ES-I3 (cell line): ENCODE measurements around the gene DYNC1H1.

ENCODE experiments used
- H3K36me3 ChIP-seq: 2 replicates; pipeline ENCODE4 v1.6.1; 2013; ENCODE audit warnings: mild to moderate bottlenecking, low read length, control low read depth, moderate library complexity; ENCODE audit not compliant: insufficient read depth
- H3K4me1 ChIP-seq: 2 replicates; pipeline ENCODE4 v1.6.1; 2013; ENCODE audit warnings: mild to moderate bottlenecking, control low read depth, low read length; ENCODE audit not compliant: insufficient read depth
- H3K9ac ChIP-seq: 2 replicates; pipeline ENCODE4 v1.6.1; 2013; ENCODE audit warnings: low read depth, mild to moderate bottlenecking, low read length, moderate library complexity
- H3K9me3 ChIP-seq: 2 replicates; pipeline ENCODE4 v1.6.1; 2013; ENCODE audit warnings: mild to moderate bottlenecking, low read length, moderate library complexity; ENCODE audit not compliant: control insufficient read depth, insufficient read depth

DYNC1H1 gene

DNA sequence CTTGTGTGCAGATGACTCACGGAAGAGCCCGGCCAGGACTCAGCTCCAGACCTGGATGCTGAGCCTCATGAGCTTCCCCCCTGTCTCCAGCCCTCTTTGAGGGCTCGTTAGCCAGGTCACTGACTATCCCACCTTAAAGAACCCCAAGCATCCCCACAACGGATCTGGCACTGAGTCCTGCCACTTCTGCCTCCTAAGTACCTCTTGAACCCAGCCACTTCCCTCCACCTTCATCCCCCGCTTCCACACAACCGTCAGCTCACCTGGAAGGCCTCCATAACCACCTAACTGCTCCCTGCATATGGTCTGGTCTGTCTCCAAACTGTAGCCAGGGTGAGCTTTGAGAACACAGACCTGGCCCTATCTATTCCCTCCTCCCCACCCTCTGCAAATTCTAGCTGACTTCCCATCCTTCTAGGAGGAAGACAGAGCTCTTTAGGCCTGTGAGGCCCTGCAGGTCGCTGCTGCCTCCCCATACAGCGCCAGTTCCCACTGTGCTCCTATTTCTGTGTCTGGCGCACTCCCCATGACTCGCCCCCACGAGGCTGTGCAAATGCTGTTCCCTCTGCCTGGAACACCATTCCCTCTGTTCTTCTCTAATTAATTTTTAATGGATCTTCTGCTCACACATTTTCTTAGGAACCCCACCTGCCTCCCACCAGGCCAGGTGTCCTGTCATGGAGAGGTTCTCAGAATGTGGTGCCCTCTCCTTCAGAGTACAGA, 125.4 kb downstream of the DYNC1H1 start:
- H3K4me1 ChIP-seq: peaks cover 7% of the 10 kb centered on the region; the same call in 1 of the 2 replicates
- peaks cover 15% of the 10 kb centered on the region for H3K36me3 ChIP-seq
- H3K9me3 ChIP-seq: no peaks in the 10 kb centered on the region
- H3K9ac ChIP-seq: no peak overlapping the region

DNA sequence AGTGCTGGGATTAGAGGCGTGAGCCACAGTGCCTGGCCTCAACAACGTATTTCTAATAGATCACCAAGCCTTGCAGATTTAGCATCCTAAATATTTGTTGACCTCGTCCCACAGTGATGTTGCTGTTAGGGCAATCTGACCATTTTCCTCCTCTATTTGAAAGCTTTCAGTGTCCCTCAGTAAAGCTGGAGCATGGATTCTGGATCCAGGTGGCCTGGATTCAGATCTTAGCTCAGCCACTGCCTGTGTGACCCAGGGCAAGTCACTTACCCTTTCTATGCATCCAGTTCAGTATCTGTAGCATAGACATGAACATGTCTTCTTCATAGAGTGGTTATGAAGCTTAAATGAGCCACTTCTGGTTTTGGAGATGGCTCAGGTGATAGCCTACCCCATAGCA, 126.3 kb downstream of the DYNC1H1 start:
- Histone ChIP-seq H3K9ac (no peak overlapping the region), H3K4me1 (peaks cover 13% of the 10 kb centered on the region), H3K9me3 (no peaks in the 10 kb centered on the region), H3K36me3 (peaks cover 6% of the 10 kb centered on the region)

GRCh38 chr14:102092806-102093205, 128.4 kb downstream of the DYNC1H1 start:
- Histone ChIP-seq H3K9me3 (no peaks in the 10 kb centered on the region), H3K36me3 (no peaks in the 10 kb centered on the region), H3K9ac (no peak overlapping the region), H3K4me1 (peaks cover 21% of the 10 kb centered on the region)

DNA sequence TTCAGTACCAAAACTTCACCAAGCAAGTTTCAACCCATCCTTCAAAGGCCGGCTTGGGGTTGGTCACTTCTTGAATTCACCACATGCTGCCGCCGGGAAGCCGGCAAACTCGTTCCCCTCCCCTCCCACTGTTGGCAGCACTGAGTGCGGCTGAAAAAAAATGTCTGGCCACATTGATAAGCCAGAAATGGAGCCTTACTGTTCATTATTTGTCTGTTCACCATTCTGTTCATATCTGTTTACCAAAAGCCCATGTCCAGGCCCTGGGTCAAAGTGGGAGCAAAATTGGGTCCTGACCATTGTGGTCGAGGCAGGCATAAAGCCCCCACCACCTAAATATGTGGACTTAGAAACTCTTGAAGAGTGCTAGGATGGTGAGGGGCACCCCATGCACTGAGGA, 129.7 kb downstream of the DYNC1H1 start:
- H3K9me3 ChIP-seq: no peaks in the 10 kb centered on the region
- no peaks in the 10 kb centered on the region for H3K36me3 ChIP-seq
- peaks cover 17% of the 10 kb centered on the region for H3K4me1 ChIP-seq
- H3K9ac ChIP-seq: no peak overlapping the region

- H3K9ac ChIP-seq: 0 out of 2 replicates have a peak overlapping the region, but pooled peaks have one; percentile 31
- peaks cover 17% of the 10 kb centered on the region for H3K4me1 ChIP-seq
- no peaks in the 10 kb centered on the region for H3K9me3 ChIP-seq
- no peaks in the 10 kb centered on the region for H3K36me3 ChIP-seq
Observed at GRCh38 chr14:102095231-102095870, 131.0 kb downstream of the DYNC1H1 start.

- no peaks in the 10 kb centered on the region for H3K36me3 ChIP-seq
- peaks cover 17% of the 10 kb centered on the region for H3K4me1 ChIP-seq
- H3K9ac ChIP-seq: peak overlapping the region; percentile 31; the same call in 1 of the 2 replicates
- H3K9me3 ChIP-seq: no peaks in the 10 kb centered on the region
Observed at GRCh38 chr14:102095871-102096568, 131.6 kb downstream of the DYNC1H1 start.

DNA sequence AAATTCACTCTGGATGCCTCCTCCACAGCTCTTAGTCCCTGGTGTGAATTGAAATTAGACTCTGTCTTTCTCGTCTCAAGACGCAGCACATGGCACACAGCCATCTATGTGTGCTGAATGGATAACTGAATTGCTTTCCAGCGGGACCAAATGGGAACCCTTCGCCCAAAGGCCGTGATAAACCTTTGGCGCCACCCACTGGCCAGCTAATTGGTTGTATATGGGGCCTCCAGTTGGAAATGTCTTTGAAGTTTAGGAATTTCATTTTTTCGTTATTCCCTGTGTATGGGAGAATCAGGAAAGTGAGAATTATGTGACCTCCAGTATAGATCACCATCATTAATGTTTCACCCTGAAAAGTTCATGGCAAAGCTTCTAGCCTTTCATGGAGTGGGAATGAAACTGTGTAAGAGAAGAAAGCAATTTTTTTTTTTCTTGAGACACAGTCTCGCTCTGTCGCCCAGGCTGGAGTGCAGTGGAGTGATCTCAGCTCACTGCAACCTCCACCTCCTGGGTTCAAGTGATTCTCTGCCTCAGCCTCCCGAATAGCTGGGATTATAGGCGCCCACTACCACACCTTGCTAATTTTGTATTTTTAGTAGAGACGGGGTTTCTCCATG, 132.3 kb downstream of the DYNC1H1 start:
- no peaks in the 10 kb centered on the region for H3K9me3 ChIP-seq
- no peaks in the 10 kb centered on the region for H3K36me3 ChIP-seq
- H3K4me1 ChIP-seq: peaks cover 17% of the 10 kb centered on the region
- H3K9ac ChIP-seq: peak overlapping the region; percentile 31; the same call in 1 of the 2 replicates

GRCh38 chr14:102097441-102098135, 133.2 kb downstream of the DYNC1H1 start:
- Histone ChIP-seq H3K9me3 (no peaks in the 10 kb centered on the region), H3K36me3 (no peaks in the 10 kb centered on the region), H3K4me1 (peaks cover 17% of the 10 kb centered on the region), H3K9ac (no peak overlapping the region)

GRCh38 chr14:102103062-102103695, 138.8 kb downstream of the DYNC1H1 start:
- H3K4me1 ChIP-seq: no peaks in the 10 kb centered on the region
- H3K36me3 ChIP-seq: no peaks in the 10 kb centered on the region
- no peaks in the 10 kb centered on the region for H3K9me3 ChIP-seq
- no peak overlapping the region for H3K9ac ChIP-seq

GRCh38 chr14:102105369-102105768, 141.0 kb downstream of the DYNC1H1 start:
- Histone ChIP-seq H3K9ac (no peak overlapping the region), H3K4me1 (no peaks in the 10 kb centered on the region), H3K36me3 (no peaks in the 10 kb centered on the region), H3K9me3 (peaks cover 5% of the 10 kb centered on the region; the same call in 1 of the 2 replicates)
